A673 (cell line): ENCODE measurements around the gene PLEK. TPM values are rescaled to one million over a fixed set of nuclear protein-coding genes. Genes with fewer than 3 reads are reported as not detected.

ENCODE experiments used
- BruUV-seq: library from RNA; stranded (reverse); fragments of 400-500 nt; replicated peaks from 2 replicates; lab custom pipeline; 2021; lab: Mats Ljungman, UMichigan
- CTCF ChIA-PET: fragments of 300-600 bp; sonication (Branson Sonifier 250); formaldehyde crosslinking; loops from one replicate; lab custom pipeline; 2022; ENCODE audit warnings: antibody characterized with exemption; lab: Charles Lee
- POLR2A ChIA-PET: fragments of 300-600 bp; sonication (Branson Sonifier 250); formaldehyde crosslinking; loops from one replicate; lab custom pipeline; 2022; ENCODE audit warnings: antibody characterized with exemption; ENCODE audit not compliant: low non-redundant PET; lab: Charles Lee
- DNase-seq: peaks from one replicate; pipeline ENCODE4 v3.0.0-alpha.2; 2015; ENCODE audit warnings: low spot score
- H3K27ac ChIP-seq: fragments of 200-600 bp; sonication (generic); 2 replicates; pipeline ENCODE4 v1.5.1; 2016; ENCODE audit warnings: mixed run types, low read depth, mild to moderate bottlenecking, mixed read lengths, antibody characterized with exemption, low read length; ENCODE audit not compliant: poor library complexity, severe bottlenecking
- H3K27me3 ChIP-seq: fragments of 200-600 bp; sonication (generic); replicated peaks from 2 replicates; pipeline ENCODE4 v1.6.1; 2017; ENCODE audit warnings: mixed run types, low read depth, mild to moderate bottlenecking, mixed read lengths, antibody characterized with exemption, low read length; ENCODE audit not compliant: insufficient read depth, poor library complexity
- H3K36me3 ChIP-seq: fragments of 200-600 bp; sonication (generic); 2 replicates; pipeline ENCODE4 v1.6.1; 2016; ENCODE audit warnings: mixed run types, mild to moderate bottlenecking, mixed read lengths, antibody characterized with exemption, low read length; ENCODE audit not compliant: insufficient read depth, poor library complexity, severe bottlenecking
- H3K4me1 ChIP-seq: fragments of 200-600 bp; sonication (generic); 2 replicates; pipeline ENCODE4 v1.6.1; 2017; ENCODE audit warnings: mixed run types, mild to moderate bottlenecking, mixed read lengths, antibody characterized with exemption, low read length; ENCODE audit not compliant: insufficient read depth, poor library complexity, severe bottlenecking
- H3K4me3 ChIP-seq: fragments of 200-600 bp; sonication (generic); 2 replicates; pipeline ENCODE4 v1.5.1; 2016; ENCODE audit warnings: low read depth, mixed run types, mild to moderate bottlenecking, mixed read lengths, low read length; ENCODE audit not compliant: poor library complexity, severe bottlenecking
- H3K9me3 ChIP-seq: fragments of 200-600 bp; sonication (generic); 2 replicates; pipeline ENCODE4 v1.6.1; 2016; ENCODE audit warnings: mixed run types, low read depth, mild to moderate bottlenecking, mixed read lengths, antibody characterized with exemption, low read length; ENCODE audit not compliant: poor library complexity, severe bottlenecking
- CTCF ChIP-seq: fragments of 300-800, 200-600 bp; sonication (generic); conservative IDR thresholded peaks from 2 replicates; pipeline ENCODE4 v1.5.1; 2017; ENCODE audit warnings: low read depth, mild to moderate bottlenecking, antibody characterized with exemption, low read length, moderate library complexity, mixed read lengths
- EZH2 ChIP-seq: fragments of 200-600 bp; sonication (generic); IDR thresholded peaks from 2 replicates; pipeline ENCODE4 v1.6.1; 2017; ENCODE audit warnings: borderline replicate concordance, low read depth, mild to moderate bottlenecking, mixed read lengths, antibody characterized with exemption, low read length; ENCODE audit not compliant: poor library complexity, severe bottlenecking
- intact Hi-C: fragments of 100-400 bp; cut with micrococcal nuclease; formaldehyde crosslinking; loops from one replicate; pipeline ENCODE4 v1.10.0; 2022; ENCODE audit not compliant: unreplicated experiment
- total RNA-seq: library from RNA; stranded (reverse); gene quantifications from 2 replicates; pipeline ENCODE4 v1.2.3, GENCODE V29; 2021

Gene PLEK
- total RNA-seq, 1 experiment from 2014 or later, result not detected

- TF ChIP-seq CTCF (no peak), EZH2 (no peak)
- Histone ChIP-seq H3K4me3 (no peak overlapping the region), H3K4me1 (no peaks in the 10 kb centered on the region), H3K36me3 (no peaks in the 10 kb centered on the region), H3K27me3 (no peaks in the 10 kb centered on the region), H3K9me3 (no peaks in the 10 kb centered on the region), H3K27ac (no peak overlapping the region)
- intact Hi-C loops, result no loop called here
- POLR2A ChIA-PET, result no interaction called here
- CTCF ChIA-PET, result no interaction called here
- no peak for DNase-seq
- BruUV-seq, result no TSS peak
Observed at GRCh38 chr2:68414876-68415275, 49.8 kb downstream of the PLEK start.

GRCh38 chr2:68415521-68415920 is 50.4 kb downstream of the PLEK start:
- ChIA-PET CTCF (no interaction called here), POLR2A (no interaction called here)
- Histone ChIP-seq H3K9me3 (no peaks in the 10 kb centered on the region), H3K4me1 (no peaks in the 10 kb centered on the region), H3K36me3 (no peaks in the 10 kb centered on the region), H3K4me3 (no peak overlapping the region), H3K27me3 (no peaks in the 10 kb centered on the region), H3K27ac (no peak overlapping the region)
- intact Hi-C loops, result no loop called here
- no peak for DNase-seq
- TF ChIP-seq EZH2, result no peak
- no peak for TF ChIP-seq CTCF
- BruUV-seq, result no TSS peak

- TF ChIP-seq CTCF (no peak), EZH2 (no peak)
- Histone ChIP-seq H3K4me3 (no peak overlapping the region), H3K27me3 (no peaks in the 10 kb centered on the region), H3K4me1 (no peaks in the 10 kb centered on the region), H3K27ac (no peak overlapping the region), H3K9me3 (no peaks in the 10 kb centered on the region), H3K36me3 (no peaks in the 10 kb centered on the region)
- DNase-seq, result no peak
- CTCF ChIA-PET, result no interaction called here
- BruUV-seq, result no TSS peak
- POLR2A ChIA-PET, result no interaction called here
- intact Hi-C loops, result no loop called here
Observed at GRCh38 chr2:68416081-68416675, 51.1 kb downstream of the PLEK start.
